ENCODE data around the gene C20orf144.

C20orf144 gene

GRCh38 chr20:33648396-33649004, 13.6 kb upstream of the C20orf144 start:
- Histone ChIP-seq H3K36me3 (ENCODE audit: control insufficient read depth in 2 of 2, insufficient read depth in 2 of 2, low read length in 2 of 2) (peaks cover 21 to 27% of the 10 kb centered on the region in 2 donors), H3K9me3 (ENCODE audit: control insufficient read depth in 2 of 2, low read length in 2 of 2) (no peaks in the 10 kb centered on the region), H3K27me3 (ENCODE audit: control insufficient read depth in 2 of 2, insufficient read depth in 2 of 2, low read length in 2 of 2) (no peaks in the 10 kb centered on the region), H3K4me3 (ENCODE audit: low read length in 2 of 2) (no peak overlapping the region), H3K27ac (ENCODE audit: low read depth in 2 of 2, low read length in 2 of 2) (no peak overlapping the region), H3K4me1 (ENCODE audit: control insufficient read depth in 2 of 2, insufficient read depth in 2 of 2, low read length in 2 of 2) (peaks cover 21 to 27% of the 10 kb centered on the region in 2 donors), H3K9ac (ENCODE audit: low read depth in 1 of 2, low read length in 2 of 2) (no peak overlapping the region)

- Histone ChIP-seq H3K4me1 (ENCODE audit: control insufficient read depth in 2 of 2, insufficient read depth in 2 of 2, low read length in 2 of 2) (peaks cover 25 to 34% of the 10 kb centered on the region in 2 donors), H3K4me3 (ENCODE audit: low read length in 2 of 2) (no peak overlapping the region), H3K27me3 (ENCODE audit: control insufficient read depth in 2 of 2, insufficient read depth in 2 of 2, low read length in 2 of 2) (no peaks in the 10 kb centered on the region), H3K9ac (ENCODE audit: low read depth in 1 of 2, low read length in 2 of 2) (no peak overlapping the region), H3K9me3 (ENCODE audit: control insufficient read depth in 2 of 2, low read length in 2 of 2) (no peaks in the 10 kb centered on the region), H3K27ac (ENCODE audit: low read depth in 2 of 2, low read length in 2 of 2) (no peak overlapping the region), H3K36me3 (ENCODE audit: control insufficient read depth in 2 of 2, insufficient read depth in 2 of 2, low read length in 2 of 2) (peaks cover 16 to 21% of the 10 kb centered on the region in 2 donors)
Measured at GRCh38 chr20:33649201-33649681, 12.9 kb upstream of the C20orf144 start.

GRCh38 chr20:33650111-33650752, 11.9 kb upstream of the C20orf144 start:
- Histone ChIP-seq H3K27ac (ENCODE audit: low read depth in 2 of 2, low read length in 2 of 2) (no peak overlapping the region), H3K36me3 (ENCODE audit: control insufficient read depth in 2 of 2, insufficient read depth in 2 of 2, low read length in 2 of 2) (peaks cover 6 to 12% of the 10 kb centered on the region in 2 donors), H3K9me3 (ENCODE audit: control insufficient read depth in 2 of 2, low read length in 2 of 2) (no peaks in the 10 kb centered on the region), H3K9ac (ENCODE audit: low read depth in 1 of 2, low read length in 2 of 2) (no peak overlapping the region), H3K4me1 (ENCODE audit: control insufficient read depth in 2 of 2, insufficient read depth in 2 of 2, low read length in 2 of 2) (peaks cover 34 to 42% of the 10 kb centered on the region in 2 donors), H3K4me3 (ENCODE audit: low read length in 2 of 2) (no peak overlapping the region), H3K27me3 (ENCODE audit: control insufficient read depth in 2 of 2, insufficient read depth in 2 of 2, low read length in 2 of 2) (no peaks in the 10 kb centered on the region)

- Histone ChIP-seq H3K4me3 (ENCODE audit: low read length in 2 of 2) (no peak overlapping the region), H3K4me1 (ENCODE audit: control insufficient read depth in 2 of 2, insufficient read depth in 2 of 2, low read length in 2 of 2) (peaks cover 34 to 42% of the 10 kb centered on the region in 2 donors), H3K27ac (ENCODE audit: low read depth in 2 of 2, low read length in 2 of 2) (peak overlapping the region in 1 of 2 donors; percentile 6), H3K9me3 (ENCODE audit: control insufficient read depth in 2 of 2, low read length in 2 of 2) (no peaks in the 10 kb centered on the region), H3K9ac (ENCODE audit: low read depth in 1 of 2, low read length in 2 of 2) (no peak overlapping the region), H3K36me3 (ENCODE audit: control insufficient read depth in 2 of 2, insufficient read depth in 2 of 2, low read length in 2 of 2) (peaks cover 0 to 7% of the 10 kb centered on the region in 2 donors), H3K27me3 (ENCODE audit: control insufficient read depth in 2 of 2, insufficient read depth in 2 of 2, low read length in 2 of 2) (no peaks in the 10 kb centered on the region)
Measured at GRCh38 chr20:33650753-33651561, 11.2 kb upstream of the C20orf144 start.

- H3K4me1 ChIP-seq (ENCODE audit: control insufficient read depth in 2 of 2, insufficient read depth in 2 of 2, low read length in 2 of 2) = peaks cover 34 to 42% of the 10 kb centered on the region in 2 donors
- H3K4me3 ChIP-seq (ENCODE audit: low read length in 2 of 2) = no peak overlapping the region
- H3K27ac ChIP-seq (ENCODE audit: low read depth in 2 of 2, low read length in 2 of 2) = peak overlapping the region in 1 of 2 donors; percentile 6
- H3K36me3 ChIP-seq (ENCODE audit: control insufficient read depth in 2 of 2, insufficient read depth in 2 of 2, low read length in 2 of 2) = peaks cover 0 to 7% of the 10 kb centered on the region in 2 donors
- H3K9me3 ChIP-seq (ENCODE audit: control insufficient read depth in 2 of 2, low read length in 2 of 2) = no peaks in the 10 kb centered on the region
- no peak overlapping the region for H3K9ac ChIP-seq (ENCODE audit: low read depth in 1 of 2, low read length in 2 of 2)
- no peaks in the 10 kb centered on the region for H3K27me3 ChIP-seq (ENCODE audit: control insufficient read depth in 2 of 2, insufficient read depth in 2 of 2, low read length in 2 of 2)
Measured at GRCh38 chr20:33651562-33652048, 10.5 kb upstream of the C20orf144 start.

- Histone ChIP-seq H3K4me1 (ENCODE audit: control insufficient read depth in 2 of 2, insufficient read depth in 2 of 2, low read length in 2 of 2) (peaks cover 34 to 38% of the 10 kb centered on the region in 2 donors), H3K27me3 (ENCODE audit: control insufficient read depth in 2 of 2, insufficient read depth in 2 of 2, low read length in 2 of 2) (no peaks in the 10 kb centered on the region), H3K9ac (ENCODE audit: low read depth in 1 of 2, low read length in 2 of 2) (peak overlapping the region; percentile 5 to 34), H3K36me3 (ENCODE audit: control insufficient read depth in 2 of 2, insufficient read depth in 2 of 2, low read length in 2 of 2) (peaks cover 7% of the 10 kb centered on the region in 2 donors), H3K9me3 (ENCODE audit: control insufficient read depth in 2 of 2, low read length in 2 of 2) (no peaks in the 10 kb centered on the region), H3K27ac (ENCODE audit: low read depth in 2 of 2, low read length in 2 of 2) (peak overlapping the region in 1 of 2 donors; percentile 63), H3K4me3 (ENCODE audit: low read length in 2 of 2) (peak overlapping the region in 1 of 2 donors; percentile 33)
Measured at GRCh38 chr20:33653218-33653899, 8.8 kb upstream of the C20orf144 start.

GRCh38 chr20:33653900-33654596, 8.1 kb upstream of the C20orf144 start:
- H3K27me3 ChIP-seq (ENCODE audit: control insufficient read depth in 2 of 2, insufficient read depth in 2 of 2, low read length in 2 of 2) = no peaks in the 10 kb centered on the region
- H3K9me3 ChIP-seq (ENCODE audit: control insufficient read depth in 2 of 2, low read length in 2 of 2) = no peaks in the 10 kb centered on the region
- peak overlapping the region; percentile 57 to 63 for H3K27ac ChIP-seq (ENCODE audit: low read depth in 2 of 2, low read length in 2 of 2)
- H3K36me3 ChIP-seq (ENCODE audit: control insufficient read depth in 2 of 2, insufficient read depth in 2 of 2, low read length in 2 of 2) = peaks cover 6 to 10% of the 10 kb centered on the region in 2 donors
- peak overlapping the region in 1 of 2 donors; percentile 28 for H3K4me3 ChIP-seq (ENCODE audit: low read length in 2 of 2)
- H3K4me1 ChIP-seq (ENCODE audit: control insufficient read depth in 2 of 2, insufficient read depth in 2 of 2, low read length in 2 of 2) = peaks cover 29 to 34% of the 10 kb centered on the region in 2 donors
- H3K9ac ChIP-seq (ENCODE audit: low read depth in 1 of 2, low read length in 2 of 2) = peak overlapping the region; percentile 19 to 34

GRCh38 chr20:33654680-33655161, 7.4 kb upstream of the C20orf144 start:
- Histone ChIP-seq H3K27ac (ENCODE audit: low read depth in 2 of 2, low read length in 2 of 2) (peak overlapping the region; percentile 56 to 57), H3K9me3 (ENCODE audit: control insufficient read depth in 2 of 2, low read length in 2 of 2) (no peaks in the 10 kb centered on the region), H3K9ac (ENCODE audit: low read depth in 1 of 2, low read length in 2 of 2) (peak overlapping the region in 1 of 2 donors; percentile 19), H3K4me3 (ENCODE audit: low read length in 2 of 2) (no peak overlapping the region), H3K27me3 (ENCODE audit: control insufficient read depth in 2 of 2, insufficient read depth in 2 of 2, low read length in 2 of 2) (no peaks in the 10 kb centered on the region), H3K36me3 (ENCODE audit: control insufficient read depth in 2 of 2, insufficient read depth in 2 of 2, low read length in 2 of 2) (peaks cover 6 to 12% of the 10 kb centered on the region in 2 donors), H3K4me1 (ENCODE audit: control insufficient read depth in 2 of 2, insufficient read depth in 2 of 2, low read length in 2 of 2) (peaks cover 25 to 34% of the 10 kb centered on the region in 2 donors)

GRCh38 chr20:33655164-33655563, 7.0 kb upstream of the C20orf144 start:
- no peaks in the 10 kb centered on the region for H3K9me3 ChIP-seq (ENCODE audit: control insufficient read depth in 2 of 2, low read length in 2 of 2)
- no peak overlapping the region for H3K27ac ChIP-seq (ENCODE audit: low read depth in 2 of 2, low read length in 2 of 2)
- H3K4me1 ChIP-seq (ENCODE audit: control insufficient read depth in 2 of 2, insufficient read depth in 2 of 2, low read length in 2 of 2) = peaks cover 25 to 34% of the 10 kb centered on the region in 2 donors
- H3K36me3 ChIP-seq (ENCODE audit: control insufficient read depth in 2 of 2, insufficient read depth in 2 of 2, low read length in 2 of 2) = peaks cover 6 to 12% of the 10 kb centered on the region in 2 donors
- H3K4me3 ChIP-seq (ENCODE audit: low read length in 2 of 2) = no peak overlapping the region
- peak overlapping the region in 1 of 2 donors; percentile 19 for H3K9ac ChIP-seq (ENCODE audit: low read depth in 1 of 2, low read length in 2 of 2)
- H3K27me3 ChIP-seq (ENCODE audit: control insufficient read depth in 2 of 2, insufficient read depth in 2 of 2, low read length in 2 of 2) = no peaks in the 10 kb centered on the region
